NCI-H748 (cell line): ENCODE data around the gene UBE2J1.

Experiments used
- DNase-seq: peaks from one replicate; lab custom pipeline; 2025; ENCODE audit not compliant: unreplicated experiment; lab: John Stamatoyannopoulos, UW

UBE2J1 gene

GRCh38 chr6:89291256-89291819 lies 61.2 kb downstream of the UBE2J1 start:
- DNase-seq = no peak

GRCh38 chr6:89290401-89291155 lies 61.9 kb downstream of the UBE2J1 start:
- peak; percentile 34 for DNase-seq

GRCh38 chr6:89289710-89290109 lies 62.8 kb downstream of the UBE2J1 start:
- DNase-seq = no peak

GRCh38 chr6:89287351-89288028 lies 65.0 kb downstream of the UBE2J1 start:
- no peak for DNase-seq

GRCh38 chr6:89286516-89286915 lies 66.0 kb downstream of the UBE2J1 start:
- DNase-seq = no peak

- no peak for DNase-seq
These were observed 67.4 kb downstream of the UBE2J1 start for GRCh38 chr6:89284963-89285735.

- DNase-seq = no peak
These were observed 68.4 kb downstream of the UBE2J1 start for GRCh38 chr6:89284081-89284480.

- no peak for DNase-seq
These were observed 69.8 kb downstream of the UBE2J1 start for GRCh38 chr6:89282749-89283148.

GRCh38 chr6:89281779-89282246 lies 70.7 kb downstream of the UBE2J1 start:
- DNase-seq = peak; percentile 16

- no peak for DNase-seq
These were observed 73.6 kb downstream of the UBE2J1 start for GRCh38 chr6:89278956-89279355.
